ENCODE results near the gene PHOSPHO1. TPM values are rescaled to one million over a fixed set of nuclear protein-coding genes. Genes with fewer than 3 reads are reported as not detected.

Gene PHOSPHO1
- total RNA-seq, 1 experiment from 2014 or later: 98.3 TPM

GRCh38 chr17:49183801-49184200 is 46.8 kb downstream of the PHOSPHO1 start:
- no peak for DNase-seq (ENCODE audit: low spot score)

GRCh38 chr17:49183341-49183740 is 47.2 kb downstream of the PHOSPHO1 start:
- H3K4me1 ChIP-seq (ENCODE audit: insufficient read depth, low read length, poor library complexity, severe bottlenecking): no peaks in the 10 kb centered on the region
- H3K36me3 ChIP-seq (ENCODE audit: insufficient read depth, low read length, poor library complexity, severe bottlenecking): no peaks in the 10 kb centered on the region
- H3K27ac ChIP-seq (ENCODE audit: low read depth, low read length, poor library complexity, severe bottlenecking): no peak overlapping the region
- no peaks in the 10 kb centered on the region for H3K27me3 ChIP-seq (replicated peaks; ENCODE audit: insufficient read depth, low read depth, low read length, poor library complexity)
- no TSS peak for BruUV-seq (replicated peaks)
- intact Hi-C loops (cut with micrococcal nuclease; ENCODE audit: unreplicated experiment): no loop called here
- DNase-seq (ENCODE audit: low spot score): no peak
- TF ChIP-seq EZH2 (IDR thresholded peaks at IDR 0.05; ENCODE audit: borderline replicate concordance, low read depth, low read length, poor library complexity, severe bottlenecking) (no peak), CTCF (conservative IDR thresholded peaks at IDR 0.05; ENCODE audit: low read depth, low read length) (no peak)
- CTCF ChIA-PET: no interaction called here
- no peak overlapping the region for H3K4me3 ChIP-seq (ENCODE audit: low read depth, low read length, poor library complexity, severe bottlenecking)
- H3K9me3 ChIP-seq (ENCODE audit: low read depth, low read length, poor library complexity, severe bottlenecking): no peaks in the 10 kb centered on the region
- POLR2A ChIA-PET (ENCODE audit: low non-redundant PET): interaction anchor here (0.6 kb wide), 2 partner anchors 14 to 252 kb away, joined by 3 read pairs; no protein-coding TSS in a partner anchor

More at GRCh38 chr17:49183801-49184200, 46.8 kb downstream of the PHOSPHO1 start:
- intact Hi-C loops (cut with micrococcal nuclease; ENCODE audit: unreplicated experiment): no loop called here
- H3K27me3 ChIP-seq (replicated peaks; ENCODE audit: insufficient read depth, low read depth, low read length, poor library complexity): no peaks in the 10 kb centered on the region
- H3K9me3 ChIP-seq (ENCODE audit: low read depth, low read length, poor library complexity, severe bottlenecking): no peaks in the 10 kb centered on the region
- H3K4me1 ChIP-seq (ENCODE audit: insufficient read depth, low read length, poor library complexity, severe bottlenecking): no peaks in the 10 kb centered on the region
- ChIA-PET POLR2A (ENCODE audit: low non-redundant PET) (interaction anchor here (0.6 kb wide), 1 partner anchor 14 kb away, joined by 3 read pairs; no protein-coding TSS in a partner anchor), CTCF (no interaction called here)
- no peaks in the 10 kb centered on the region for H3K36me3 ChIP-seq (ENCODE audit: insufficient read depth, low read length, poor library complexity, severe bottlenecking)
- BruUV-seq (replicated peaks): no TSS peak
- TF ChIP-seq EZH2 (IDR thresholded peaks at IDR 0.05; ENCODE audit: borderline replicate concordance, low read depth, low read length, poor library complexity, severe bottlenecking) (no peak), CTCF (conservative IDR thresholded peaks at IDR 0.05; ENCODE audit: low read depth, low read length) (no peak)
- no peak overlapping the region for H3K4me3 ChIP-seq (ENCODE audit: low read depth, low read length, poor library complexity, severe bottlenecking)
- H3K27ac ChIP-seq (ENCODE audit: low read depth, low read length, poor library complexity, severe bottlenecking): no peak overlapping the region

GRCh38 chr17:49180998-49181635 is 49.5 kb downstream of the PHOSPHO1 start:
- Histone ChIP-seq H3K27me3 (replicated peaks; ENCODE audit: insufficient read depth, low read depth, low read length, poor library complexity) (no peaks in the 10 kb centered on the region), H3K9me3 (ENCODE audit: low read depth, low read length, poor library complexity, severe bottlenecking) (peaks cover 8% of the 10 kb centered on the region), H3K4me1 (ENCODE audit: insufficient read depth, low read length, poor library complexity, severe bottlenecking) (no peaks in the 10 kb centered on the region), H3K27ac (ENCODE audit: low read depth, low read length, poor library complexity, severe bottlenecking) (no peak overlapping the region), H3K4me3 (ENCODE audit: low read depth, low read length, poor library complexity, severe bottlenecking) (no peak overlapping the region), H3K36me3 (ENCODE audit: insufficient read depth, low read length, poor library complexity, severe bottlenecking) (no peaks in the 10 kb centered on the region)
- TF ChIP-seq CTCF (conservative IDR thresholded peaks at IDR 0.05; ENCODE audit: low read depth, low read length) (no peak), EZH2 (IDR thresholded peaks at IDR 0.05; ENCODE audit: borderline replicate concordance, low read depth, low read length, poor library complexity, severe bottlenecking) (no peak)
- CTCF ChIA-PET: no interaction called here
- no TSS peak for BruUV-seq (replicated peaks)
- no peak for DNase-seq (ENCODE audit: low spot score)
- intact Hi-C loops (cut with micrococcal nuclease; ENCODE audit: unreplicated experiment): loop anchor here (2.0 kb wide), 1 partner anchor 214 kb away; no protein-coding TSS in a partner anchor
- POLR2A ChIA-PET (ENCODE audit: low non-redundant PET): no interaction called here

Measured in A673 (cell line).